ENCODE results near the gene NFIX.
A peak's percentile ranks its signal among the peaks of the same experiment; 100 is the strongest.

The NFIX gene

GRCh38 chr19:13005253-13005652 is 10.0 kb downstream of the NFIX start:
- DNase-seq (ENCODE audit: low read depth, low spot score), result no peak
- no peak overlapping the region for H3K27ac ChIP-seq

GRCh38 chr19:13005861-13006370 is 10.6 kb downstream of the NFIX start:
- DNase-seq (ENCODE audit: low read depth, low spot score), result no peak
- H3K27ac ChIP-seq, result no peak overlapping the region

- DNase-seq (ENCODE audit: low read depth, low spot score), result no peak
- no peak overlapping the region for H3K27ac ChIP-seq
Observed at GRCh38 chr19:13006431-13007281, 11.4 kb downstream of the NFIX start.

- DNase-seq (ENCODE audit: low read depth, low spot score), result no peak
- no peak overlapping the region for H3K27ac ChIP-seq
Observed at GRCh38 chr19:13007292-13008045, 12.2 kb downstream of the NFIX start.

GRCh38 chr19:13008926-13009787 is 13.9 kb downstream of the NFIX start:
- DNase-seq (ENCODE audit: low read depth, low spot score), result no peak
- no peak overlapping the region for H3K27ac ChIP-seq

- no peak overlapping the region for H3K27ac ChIP-seq
- DNase-seq (ENCODE audit: low read depth, low spot score), result no peak
Observed at GRCh38 chr19:13010038-13010991, 15.0 kb downstream of the NFIX start.

- no peak overlapping the region for H3K27ac ChIP-seq
- no peak for DNase-seq (ENCODE audit: low read depth, low spot score)
Observed at GRCh38 chr19:13010992-13011652, 15.8 kb downstream of the NFIX start.

GRCh38 chr19:13011653-13012389 is 16.5 kb downstream of the NFIX start:
- H3K27ac ChIP-seq, result no peak overlapping the region
- DNase-seq (ENCODE audit: low read depth, low spot score), result no peak

GRCh38 chr19:13012390-13012689 is 17.1 kb downstream of the NFIX start:
- H3K27ac ChIP-seq, result no peak overlapping the region
- DNase-seq (ENCODE audit: low read depth, low spot score), result no peak

- no peak for DNase-seq (ENCODE audit: low read depth, low spot score)
- H3K27ac ChIP-seq, result peak overlapping the region; percentile 81
Observed at GRCh38 chr19:13012690-13013608, 17.7 kb downstream of the NFIX start.

GRCh38 chr19:13013649-13014048 is 18.4 kb downstream of the NFIX start:
- peak overlapping the region; percentile 81 for H3K27ac ChIP-seq
- no peak for DNase-seq (ENCODE audit: low read depth, low spot score)

- H3K27ac ChIP-seq, result peak overlapping the region; percentile 81
- no peak for DNase-seq (ENCODE audit: low read depth, low spot score)
Observed at GRCh38 chr19:13014101-13014920, 19.0 kb downstream of the NFIX start.

GRCh38 chr19:13014921-13015280 is 19.6 kb downstream of the NFIX start:
- DNase-seq (ENCODE audit: low read depth, low spot score), result no peak
- peak overlapping the region; percentile 81 for H3K27ac ChIP-seq

- H3K27ac ChIP-seq, result peak overlapping the region; percentile 81
- DNase-seq (ENCODE audit: low read depth, low spot score), result no peak
Observed at GRCh38 chr19:13015361-13016223, 20.3 kb downstream of the NFIX start.

- no peak for DNase-seq (ENCODE audit: low read depth, low spot score)
- peak overlapping the region; percentile 81 for H3K27ac ChIP-seq
Observed at GRCh38 chr19:13016245-13016627, 21.0 kb downstream of the NFIX start.
